Measurements from ENCODE around the gene CARF.
"Not testable (repeated sequence)": the region's sequence is repeated elsewhere in the genome, so short reads cannot be mapped to it uniquely, and the experiment has no call there.

The CARF gene

DNA sequence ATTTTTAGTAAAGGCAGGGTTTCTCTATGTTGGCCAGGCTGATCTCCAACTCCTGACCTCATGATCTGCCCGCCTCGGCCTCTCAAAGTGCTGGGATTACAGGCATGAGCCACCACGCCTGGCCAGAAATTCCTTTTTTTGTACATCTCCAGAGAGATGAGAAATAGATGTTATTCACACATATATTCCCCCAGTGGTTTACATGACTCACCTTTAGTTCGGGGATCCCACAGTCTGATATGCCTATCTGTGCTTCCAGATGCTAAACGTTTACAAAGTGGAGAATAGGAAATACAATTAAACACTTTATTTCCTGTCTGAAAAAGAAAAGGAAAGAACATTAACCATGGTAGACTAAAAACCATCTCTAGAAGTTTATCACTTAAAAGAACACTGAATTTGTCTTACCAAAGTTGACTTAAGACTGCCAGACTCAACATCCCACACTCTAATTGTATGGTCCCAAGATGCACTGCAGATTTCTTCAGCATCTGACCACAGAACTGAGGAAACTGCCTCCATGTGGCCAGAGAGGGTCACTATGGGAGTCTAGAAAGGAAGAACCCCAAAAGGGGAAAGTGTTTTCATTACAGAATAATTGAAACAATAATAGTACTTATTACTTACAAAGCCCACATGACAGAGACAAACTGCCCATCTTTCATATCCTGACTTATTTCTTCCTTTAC is 27.9 kb upstream of the CARF start:
- TF ChIP-seq, protein P1, sequence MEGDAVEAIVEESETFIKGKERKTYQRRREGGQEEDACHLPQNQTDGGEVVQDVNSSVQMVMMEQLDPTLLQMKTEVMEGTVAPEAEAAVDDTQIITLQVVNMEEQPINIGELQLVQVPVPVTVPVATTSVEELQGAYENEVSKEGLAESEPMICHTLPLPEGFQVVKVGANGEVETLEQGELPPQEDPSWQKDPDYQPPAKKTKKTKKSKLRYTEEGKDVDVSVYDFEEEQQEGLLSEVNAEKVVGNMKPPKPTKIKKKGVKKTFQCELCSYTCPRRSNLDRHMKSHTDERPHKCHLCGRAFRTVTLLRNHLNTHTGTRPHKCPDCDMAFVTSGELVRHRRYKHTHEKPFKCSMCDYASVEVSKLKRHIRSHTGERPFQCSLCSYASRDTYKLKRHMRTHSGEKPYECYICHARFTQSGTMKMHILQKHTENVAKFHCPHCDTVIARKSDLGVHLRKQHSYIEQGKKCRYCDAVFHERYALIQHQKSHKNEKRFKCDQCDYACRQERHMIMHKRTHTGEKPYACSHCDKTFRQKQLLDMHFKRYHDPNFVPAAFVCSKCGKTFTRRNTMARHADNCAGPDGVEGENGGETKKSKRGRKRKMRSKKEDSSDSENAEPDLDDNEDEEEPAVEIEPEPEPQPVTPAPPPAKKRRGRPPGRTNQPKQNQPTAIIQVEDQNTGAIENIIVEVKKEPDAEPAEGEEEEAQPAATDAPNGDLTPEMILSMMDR (conservative IDR thresholded peaks at IDR 0.05): no peak
- no peak overlapping the region for H3K27ac ChIP-seq

DNA sequence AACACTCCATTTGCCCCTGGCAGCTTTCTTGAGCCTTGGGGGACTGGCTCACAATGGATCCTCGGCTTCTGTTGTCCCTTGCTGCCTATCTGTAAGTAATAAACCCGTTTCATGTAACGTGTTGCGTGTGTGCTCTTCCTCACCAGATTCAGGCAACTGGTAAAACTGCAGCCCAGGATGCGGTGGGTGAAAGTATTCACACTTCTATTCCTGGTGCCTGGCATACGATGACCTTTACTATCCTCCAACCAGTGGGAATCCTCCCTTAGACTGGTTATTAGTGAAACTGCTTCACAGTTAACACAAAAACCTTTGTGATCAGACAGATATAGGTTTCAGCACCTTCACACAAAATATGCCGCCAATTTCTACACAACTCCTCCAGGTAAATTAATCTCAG is 26.9 kb upstream of the CARF start:
- TF ChIP-seq, protein P1 (conservative IDR thresholded peaks at IDR 0.05): no peak
- no peak overlapping the region for H3K27ac ChIP-seq

DNA sequence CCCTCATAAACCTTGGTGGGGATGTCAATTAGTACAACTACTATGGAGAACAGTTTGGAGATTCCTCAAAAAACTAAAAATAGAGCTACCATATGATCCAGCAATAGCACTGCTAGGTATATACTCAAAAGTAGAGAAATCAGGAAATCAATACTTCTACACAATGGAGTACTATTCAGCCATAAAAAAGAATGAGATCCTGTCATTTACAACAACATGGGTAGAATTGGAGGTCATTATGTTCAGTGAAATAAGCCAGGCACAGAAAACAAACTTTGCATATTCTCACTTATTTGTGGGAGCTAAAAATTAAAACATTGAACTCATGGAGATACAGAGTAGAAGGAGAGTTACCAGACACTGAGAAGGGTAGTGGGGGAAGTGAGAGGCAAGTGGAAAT is 6.6 kb upstream of the CARF start:
- H3K27ac ChIP-seq: not testable (repeated sequence)

DNA sequence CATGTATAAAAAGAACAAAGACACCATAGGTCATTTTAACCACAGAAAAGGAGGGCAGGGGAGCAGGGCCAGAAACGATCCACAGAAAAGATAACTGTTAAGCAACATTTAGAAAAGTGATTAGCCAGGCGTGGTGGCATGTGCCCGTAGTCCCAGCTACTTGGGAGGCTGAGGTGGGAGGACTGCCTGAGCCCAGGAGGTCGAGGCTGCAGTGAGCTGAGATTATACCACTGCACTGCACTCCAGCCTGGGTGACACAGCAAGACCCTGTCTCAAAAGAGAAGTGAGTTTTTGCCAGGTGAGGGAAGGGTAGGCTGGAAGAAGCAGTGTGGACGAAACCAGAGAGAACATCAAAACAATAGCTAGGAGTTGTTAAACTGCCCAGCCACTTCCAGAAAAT is 3.9 kb upstream of the CARF start:
- no peak overlapping the region for H3K27ac ChIP-seq
- TF ChIP-seq, protein P1 (conservative IDR thresholded peaks at IDR 0.05): no peak

DNA sequence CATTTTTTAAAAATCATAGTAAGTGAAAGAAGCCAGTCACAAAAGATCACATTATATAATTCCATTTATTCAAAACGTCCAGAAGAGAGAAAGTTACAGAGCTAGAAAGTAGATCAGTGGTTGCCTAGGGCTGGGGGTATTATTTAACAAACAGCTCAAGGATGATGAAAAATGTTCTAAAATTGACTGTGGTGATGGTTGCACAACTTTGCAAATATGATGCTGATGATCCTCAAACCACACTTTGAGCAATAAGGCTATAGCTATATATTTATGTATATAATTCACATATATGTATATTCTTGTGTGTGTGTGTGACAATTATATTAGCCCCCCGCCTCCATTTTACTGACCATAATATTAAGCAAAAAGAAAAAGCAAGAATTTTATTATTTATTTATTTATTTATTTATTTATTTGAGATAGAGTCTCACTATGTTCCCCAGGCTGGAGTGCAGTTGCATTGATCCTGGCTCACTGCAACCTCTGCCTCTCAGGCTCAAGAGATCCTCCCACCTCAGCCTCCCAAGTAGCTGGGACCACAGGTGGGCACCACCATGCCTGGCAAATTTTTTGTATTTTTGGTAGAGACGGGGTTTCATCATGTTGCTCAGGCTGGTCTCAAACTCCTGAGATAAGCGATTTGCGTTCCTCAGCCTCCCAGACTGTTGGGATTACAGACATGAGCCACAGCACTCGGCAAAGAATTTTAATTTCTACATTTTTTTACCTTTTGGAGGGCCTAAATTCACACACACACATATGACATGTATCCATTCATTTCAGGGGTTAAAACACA is 2.5 kb upstream of the CARF start:
- H3K27ac ChIP-seq: no peak overlapping the region; the same call in 1 of the 2 replicates
- TF ChIP-seq, protein P1 (conservative IDR thresholded peaks at IDR 0.05): no peak

DNA sequence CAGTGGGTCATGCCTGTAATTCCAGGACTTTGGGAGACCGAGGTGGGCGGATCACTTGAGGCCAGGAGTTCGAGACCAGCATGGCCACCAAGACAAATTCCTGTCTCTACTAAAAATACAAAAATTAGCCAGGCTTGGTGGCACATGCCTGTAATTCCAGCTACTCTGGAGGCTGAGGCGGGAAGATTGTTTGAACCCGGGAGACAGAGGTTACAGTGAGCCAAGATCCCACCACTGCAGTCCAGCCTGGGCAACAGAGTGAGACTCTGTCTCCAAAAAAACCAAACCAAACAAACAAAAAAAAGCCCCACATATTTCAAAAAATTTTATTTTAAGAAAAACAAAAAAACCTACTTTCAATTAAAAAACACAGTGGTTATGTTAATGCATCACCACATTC is 1.8 kb upstream of the CARF start:
- H3K27ac ChIP-seq: peak overlapping the region; percentile 90; the same call in 1 of the 2 replicates

DNA sequence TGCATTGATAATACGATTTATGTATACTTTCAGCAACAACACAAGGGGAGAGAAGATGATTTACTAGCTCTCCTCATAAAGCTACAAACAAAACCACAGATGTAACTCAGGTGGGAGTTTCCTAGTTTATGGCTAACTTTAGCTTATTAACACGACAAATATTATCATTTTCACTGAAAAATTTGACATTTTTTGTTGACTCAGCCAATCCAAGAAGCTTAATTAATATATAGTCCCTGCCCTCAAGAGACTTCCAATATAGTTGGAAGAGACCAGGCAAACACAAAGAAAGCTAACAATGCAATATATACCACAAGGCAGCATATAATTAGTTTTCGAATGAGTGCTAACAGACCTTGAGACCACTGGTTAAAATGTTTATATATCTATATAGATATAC is 1.4 kb upstream of the CARF start:
- TF ChIP-seq, protein P1 (conservative IDR thresholded peaks at IDR 0.05): no peak
- peak overlapping the region; percentile 90 for H3K27ac ChIP-seq

DNA sequence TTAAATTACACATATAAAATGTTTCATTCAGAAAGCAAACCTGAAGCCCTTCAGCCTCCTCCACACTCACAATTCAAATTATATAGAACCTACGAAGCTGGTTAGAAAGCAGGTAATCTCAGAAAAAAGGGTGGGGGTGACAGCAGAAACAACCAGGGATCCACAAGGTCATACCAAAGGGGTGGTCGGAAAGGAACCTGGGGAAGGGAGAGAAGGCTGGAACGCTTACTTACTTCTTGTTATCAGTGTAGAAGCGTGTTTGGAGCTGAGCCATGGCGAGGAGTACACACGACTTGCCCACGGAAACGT is 918 bp upstream of the CARF start:
- peak overlapping the region; percentile 90 for H3K27ac ChIP-seq
- TF ChIP-seq, protein P1 (conservative IDR thresholded peaks at IDR 0.05): no peak

DNA sequence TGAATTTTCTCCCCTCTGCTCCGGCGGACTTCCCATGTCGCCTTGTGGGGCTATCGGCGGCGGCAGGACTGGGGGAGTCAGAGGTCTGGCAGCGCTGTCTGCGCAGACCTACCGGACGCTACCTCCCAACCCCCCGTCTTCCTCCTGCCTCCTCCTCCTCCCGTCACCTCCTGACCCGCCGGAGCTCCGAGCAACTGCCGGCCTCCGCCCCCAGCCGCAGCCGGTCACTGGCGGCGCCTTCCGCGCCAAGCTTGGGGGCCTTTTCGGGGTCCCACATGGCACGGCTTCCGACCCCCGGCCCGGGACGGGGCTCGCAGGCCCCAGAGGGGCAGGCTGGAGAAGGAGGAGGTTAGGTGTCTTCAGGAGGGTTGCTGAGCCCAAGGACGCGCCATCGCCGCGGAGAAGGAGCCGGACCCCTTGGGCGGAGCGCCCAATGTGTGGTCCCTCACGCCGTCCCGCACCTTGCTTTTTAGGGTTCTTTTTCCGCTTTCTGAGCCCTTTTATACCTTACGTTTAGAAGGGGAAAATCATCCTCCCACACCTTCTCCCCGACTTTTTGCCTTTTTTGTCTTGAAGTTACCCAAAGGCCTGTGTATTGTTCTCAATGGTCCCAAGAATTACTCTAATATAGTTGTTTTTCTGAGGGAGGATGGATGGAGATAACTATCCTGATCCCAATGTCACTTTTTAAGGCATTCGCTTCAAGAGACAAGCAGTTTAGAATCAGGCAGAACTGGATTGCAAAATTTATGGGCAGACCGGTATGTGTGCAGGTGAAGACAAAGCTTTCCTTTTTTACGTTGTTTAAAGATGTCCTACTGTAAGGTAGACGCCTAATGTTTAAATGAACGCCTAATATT is 497 bp downstream of the CARF start:
- H3K27ac ChIP-seq: peak overlapping the region; percentile 90
